ENCODE results near the gene KCNQ1.
A peak's percentile ranks its signal among the peaks of the same experiment; 100 is the strongest.

The KCNQ1 gene

DNA sequence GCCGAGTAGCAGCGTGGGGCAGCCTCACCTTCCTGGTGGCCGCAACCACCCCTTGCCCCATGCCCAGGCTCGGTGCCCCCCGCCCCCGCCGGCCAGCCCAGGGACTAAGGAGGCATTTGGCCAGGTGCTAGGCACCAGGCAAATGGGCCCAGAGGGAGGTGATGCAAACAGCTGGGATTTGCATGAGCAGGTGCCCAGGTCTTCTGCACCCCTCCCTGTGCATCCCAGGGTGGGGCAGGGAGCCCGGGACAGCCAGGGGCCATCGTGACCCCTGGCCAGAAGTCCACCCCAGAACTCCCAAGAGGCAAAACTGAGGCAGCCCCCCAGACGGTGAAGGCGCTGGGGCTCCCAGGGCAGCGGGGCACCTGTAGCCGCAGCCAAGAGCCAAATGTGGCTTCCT, 18.6 kb upstream of the KCNQ1 start:
- no peak for DNase-seq

DNA sequence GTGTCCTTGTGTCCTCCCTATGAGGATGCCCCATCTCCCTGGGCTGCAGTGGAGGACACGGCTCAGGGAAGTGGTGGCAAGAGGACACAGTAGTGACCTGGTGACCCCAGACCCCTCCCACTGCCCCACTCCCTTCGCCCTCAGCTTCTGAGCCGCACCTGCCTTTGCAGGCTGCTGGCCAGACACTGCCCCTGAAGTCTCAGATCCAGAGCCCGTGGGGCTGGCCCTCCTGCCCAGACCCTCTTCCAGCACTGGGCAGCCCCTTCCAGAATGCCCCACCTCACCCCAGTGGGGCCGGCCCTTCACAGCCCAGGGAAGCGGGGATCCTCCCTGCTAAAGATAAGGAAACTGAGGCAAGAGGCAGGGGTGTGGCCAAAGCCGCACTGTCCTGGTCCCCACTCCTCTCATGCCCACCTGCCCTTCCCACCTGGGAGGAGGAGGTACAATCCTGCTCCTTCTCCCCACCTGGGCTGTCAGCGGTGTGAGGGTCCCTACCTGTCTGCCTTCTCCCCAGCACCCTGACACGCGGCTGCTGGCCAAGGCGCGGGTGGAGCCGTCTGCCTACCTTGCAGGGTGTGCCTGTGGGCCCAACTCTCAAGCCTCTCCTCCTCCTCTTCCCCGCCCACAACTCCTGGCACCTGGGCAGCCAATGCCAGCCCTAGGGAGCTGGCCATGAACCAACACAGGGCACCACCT, 17.8 kb upstream of the KCNQ1 start:
- DNase-seq, result no peak

DNA sequence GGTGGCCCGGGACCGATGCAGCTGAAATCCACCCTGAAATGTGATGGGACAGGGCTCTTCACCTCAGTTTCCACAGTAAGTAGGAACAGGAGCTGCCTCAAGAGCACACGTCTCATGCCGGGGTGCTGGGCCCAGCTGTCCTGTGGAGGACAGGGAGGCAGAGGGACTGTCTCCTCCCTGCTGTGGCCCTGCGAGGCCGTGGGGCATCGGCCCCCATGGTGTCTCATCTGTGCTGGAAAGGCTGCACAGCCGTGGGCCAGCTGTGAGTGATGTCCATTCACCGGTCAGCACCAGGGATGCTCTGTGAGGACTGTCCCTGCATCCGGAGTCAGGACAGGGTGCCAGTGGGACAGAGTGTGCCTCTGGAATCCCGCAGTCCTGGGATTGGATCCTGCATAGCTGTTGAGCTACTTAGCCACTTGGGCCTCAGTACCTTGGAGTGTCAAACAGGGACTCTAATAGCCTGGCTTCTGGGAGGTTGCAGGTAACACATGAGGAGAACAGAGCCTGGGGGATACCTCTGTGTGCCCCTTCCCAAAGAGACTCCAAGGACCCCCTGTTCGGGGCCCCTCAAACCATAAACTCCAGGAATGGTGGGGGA, 17.0 kb upstream of the KCNQ1 start:
- DNase-seq, result no peak

DNA sequence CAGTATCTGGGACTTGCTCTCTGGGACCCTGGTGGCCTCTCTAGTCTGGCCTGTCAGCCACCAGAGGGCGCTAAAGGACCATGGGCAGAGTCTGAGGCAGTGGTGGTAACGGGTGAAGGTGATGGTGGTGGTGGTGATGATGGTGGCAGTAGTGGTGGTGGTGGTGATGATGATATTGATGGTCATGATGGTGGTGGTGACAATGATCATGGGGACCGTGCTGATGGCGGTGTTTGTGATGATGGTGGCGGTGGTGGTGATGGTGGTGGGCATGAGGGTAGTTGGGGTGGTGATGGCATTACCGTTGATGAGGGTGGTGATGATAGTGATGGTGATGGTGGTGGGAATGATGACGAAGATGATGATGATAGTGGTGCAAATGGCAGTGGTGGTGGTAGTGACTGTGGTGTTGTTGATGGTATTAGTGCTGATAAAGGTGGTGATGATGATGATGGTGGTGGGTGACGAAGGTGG, 16.4 kb upstream of the KCNQ1 start:
- DNase-seq, result peak; percentile 59

DNA sequence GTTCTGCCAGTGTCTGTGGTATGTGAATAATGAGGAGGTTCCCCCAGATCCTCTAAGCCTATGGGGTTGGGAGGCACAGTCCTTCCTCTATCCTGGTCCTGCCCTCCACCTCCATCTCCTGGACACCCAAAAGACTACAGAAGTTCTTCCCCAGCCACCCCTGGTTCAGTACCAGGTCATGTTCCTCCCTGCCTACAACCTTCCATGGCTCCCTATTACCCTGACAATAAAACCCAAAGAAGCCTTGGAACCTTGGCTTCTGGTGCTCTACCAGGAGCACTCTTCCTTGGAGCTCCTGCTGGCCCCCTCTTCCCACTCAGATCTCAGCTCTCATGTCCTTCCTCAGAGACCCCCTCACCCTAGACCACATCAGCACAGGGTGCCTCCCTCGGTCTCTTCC, 13.4 kb upstream of the KCNQ1 start:
- no peak for DNase-seq

DNA sequence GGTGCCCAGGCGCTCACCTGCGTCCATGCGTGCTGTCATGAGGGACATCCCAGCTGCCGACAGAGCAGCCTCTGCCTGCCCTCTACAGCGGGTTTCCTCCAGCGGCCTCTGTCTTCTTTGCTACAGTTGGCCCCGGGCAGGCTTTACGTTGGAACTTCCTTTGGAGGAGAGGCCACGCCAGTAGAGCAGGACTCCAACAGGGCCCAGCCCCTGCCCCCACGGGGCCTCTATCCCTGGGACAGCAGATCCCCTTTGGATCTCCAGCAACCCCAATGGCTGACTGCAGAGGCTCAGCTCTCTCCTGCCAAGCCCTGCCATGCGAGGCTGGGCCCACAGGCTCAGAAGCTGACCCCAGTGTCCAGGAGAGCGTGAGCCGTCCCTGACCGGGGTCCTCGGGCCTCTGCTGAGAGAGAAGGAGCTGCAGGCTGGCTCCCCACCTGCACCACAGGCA, 12.6 kb upstream of the KCNQ1 start:
- DNase-seq, result no peak

DNA sequence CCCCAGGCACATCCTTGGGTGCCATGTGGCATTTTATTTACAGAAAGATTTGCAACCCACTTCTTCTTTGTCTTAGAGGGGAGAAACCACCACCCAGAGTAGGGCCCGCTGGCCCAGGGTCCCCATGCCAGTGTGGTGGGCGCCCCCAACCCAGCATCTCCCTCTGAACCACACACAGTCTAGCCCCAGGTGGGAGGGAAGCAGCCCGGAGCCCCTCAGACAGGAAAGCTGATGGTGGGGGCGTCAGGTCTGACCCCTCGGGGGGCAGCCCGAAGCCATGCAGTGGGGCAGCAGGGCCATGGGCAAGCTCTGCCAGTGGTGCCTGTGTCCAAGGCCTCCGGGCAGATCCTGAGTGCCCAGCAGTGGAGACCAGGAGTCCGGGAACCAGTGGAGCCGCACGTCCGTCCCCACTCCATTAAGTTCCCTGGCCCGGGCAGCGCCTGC, 12.2 kb upstream of the KCNQ1 start:
- DNase-seq, result no peak

DNA sequence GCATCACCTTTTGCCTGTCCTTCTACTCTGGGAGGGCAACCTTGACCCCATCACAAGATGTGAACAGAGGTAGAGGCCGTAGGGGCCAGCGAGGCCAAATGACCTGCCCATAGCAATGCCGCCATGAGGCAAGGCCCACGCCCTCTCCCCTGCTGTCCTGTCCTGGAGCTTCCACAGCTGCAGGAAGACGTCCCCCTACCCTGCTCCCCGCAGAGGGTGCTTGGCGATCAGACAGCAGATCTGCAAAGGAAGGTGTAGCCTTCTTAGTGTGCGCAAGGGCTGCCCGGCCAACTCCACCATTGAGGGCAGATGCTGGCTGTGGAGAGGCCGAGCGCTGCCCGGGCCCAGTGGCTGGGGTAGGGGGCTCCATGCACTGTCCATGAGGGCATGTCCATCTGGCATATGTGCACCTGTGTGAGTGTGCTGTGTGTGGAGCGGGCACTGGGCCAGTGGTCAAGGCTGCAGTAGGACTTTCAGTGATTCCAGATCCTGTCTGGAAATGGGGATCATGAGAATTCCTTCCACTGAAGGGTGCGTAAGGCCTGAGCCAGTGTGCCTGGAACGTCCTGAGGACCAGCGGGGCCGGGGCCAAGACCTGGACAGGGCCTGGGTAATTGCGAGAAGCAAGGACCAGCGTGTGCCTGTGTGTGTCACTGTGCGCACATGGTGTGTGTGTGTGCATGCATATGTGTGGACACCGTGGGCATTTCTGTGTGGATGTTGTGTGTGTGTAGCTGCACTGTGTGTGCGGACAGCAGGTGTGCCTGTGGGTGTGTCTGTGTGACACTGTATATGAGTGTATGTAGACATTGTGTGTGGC, 11.5 kb upstream of the KCNQ1 start:
- no peak for DNase-seq

DNA sequence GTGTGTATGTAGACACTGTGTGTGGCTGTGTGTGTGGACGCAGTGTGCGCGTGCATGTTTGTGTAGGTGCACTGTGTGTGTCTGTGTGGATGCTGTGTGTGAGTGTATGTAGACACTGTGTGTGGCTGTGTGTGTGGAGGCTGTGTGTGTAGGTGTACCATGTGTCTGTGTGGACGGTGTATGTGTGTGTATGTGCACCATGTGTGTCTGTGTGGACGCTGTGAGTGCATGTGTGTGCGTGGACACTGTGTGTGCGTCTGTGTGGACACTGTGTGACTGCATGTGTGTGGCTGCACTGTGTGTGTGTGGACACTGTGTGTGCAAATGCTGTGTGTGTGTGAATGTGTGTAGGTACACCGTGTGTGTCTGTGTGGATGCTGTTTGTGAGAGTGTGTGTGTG, 10.8 kb upstream of the KCNQ1 start:
- DNase-seq, result no peak

DNA sequence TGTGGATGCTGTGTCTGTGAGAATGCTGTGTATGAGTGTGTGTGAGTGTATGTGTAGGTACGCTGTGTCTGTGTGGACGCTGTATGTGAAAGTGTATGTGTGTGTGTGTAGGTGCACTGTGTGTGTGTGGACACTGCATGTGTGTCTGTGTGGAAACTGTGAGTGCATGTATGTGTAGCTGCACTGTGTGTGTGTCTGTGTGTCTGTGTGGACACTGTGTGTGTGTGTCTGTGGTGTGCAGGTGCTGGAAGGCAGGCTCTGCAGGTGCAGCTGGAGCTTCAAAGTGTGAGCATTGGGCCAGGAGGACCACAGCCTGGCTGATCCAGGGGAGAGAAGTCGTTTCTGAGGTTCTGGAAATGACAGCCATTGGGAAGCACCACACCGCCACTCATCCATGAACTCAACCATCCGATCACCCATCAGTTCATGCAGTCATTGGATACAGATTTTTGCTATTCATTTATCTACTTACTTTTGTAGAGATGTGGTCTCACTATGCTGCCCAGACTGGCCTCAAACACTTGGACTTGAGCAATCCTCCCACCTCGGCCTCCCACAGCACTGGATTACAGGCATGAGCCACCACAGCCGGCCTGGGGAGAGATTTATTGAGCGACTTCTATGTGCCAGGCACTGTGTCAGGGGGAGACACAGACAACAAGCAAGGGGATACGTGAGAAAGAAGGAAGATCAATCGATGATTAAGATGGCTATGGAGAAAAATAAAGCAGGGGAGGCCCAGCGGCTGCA, 10.1 kb upstream of the KCNQ1 start:
- no peak for DNase-seq

DNA sequence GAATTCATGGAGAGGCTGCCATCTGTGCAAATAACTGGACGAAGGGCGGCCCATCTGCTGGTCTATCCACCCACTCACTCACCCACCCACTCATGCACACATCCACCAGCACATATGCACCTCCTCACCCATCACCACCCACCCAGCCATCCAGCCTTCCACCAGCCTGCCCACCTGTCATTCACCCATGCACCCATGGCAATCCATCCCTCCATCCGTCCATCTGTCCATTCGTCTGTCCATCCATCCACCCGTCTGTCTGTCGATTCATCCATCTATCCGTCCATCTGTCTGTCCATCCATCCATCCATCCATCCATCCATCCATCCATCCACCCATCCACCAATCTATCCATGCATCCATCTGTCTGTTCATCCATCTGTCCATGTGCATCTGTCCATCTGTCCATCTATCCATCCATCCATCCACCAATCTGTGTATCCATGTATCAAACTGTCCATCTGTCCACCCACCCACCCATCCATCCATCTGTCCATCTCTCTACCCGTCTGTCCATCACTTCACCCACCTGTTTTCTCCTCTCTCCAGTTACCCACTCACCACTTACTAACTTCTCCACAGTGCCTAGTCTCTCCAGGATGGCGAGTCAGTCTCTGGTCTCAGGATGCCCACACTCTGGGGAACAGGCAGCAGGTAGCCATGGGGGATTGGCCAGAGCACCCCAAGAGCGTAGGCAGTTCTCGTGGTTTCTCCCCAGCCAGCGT, 9.4 kb upstream of the KCNQ1 start:
- DNase-seq, result no peak

DNA sequence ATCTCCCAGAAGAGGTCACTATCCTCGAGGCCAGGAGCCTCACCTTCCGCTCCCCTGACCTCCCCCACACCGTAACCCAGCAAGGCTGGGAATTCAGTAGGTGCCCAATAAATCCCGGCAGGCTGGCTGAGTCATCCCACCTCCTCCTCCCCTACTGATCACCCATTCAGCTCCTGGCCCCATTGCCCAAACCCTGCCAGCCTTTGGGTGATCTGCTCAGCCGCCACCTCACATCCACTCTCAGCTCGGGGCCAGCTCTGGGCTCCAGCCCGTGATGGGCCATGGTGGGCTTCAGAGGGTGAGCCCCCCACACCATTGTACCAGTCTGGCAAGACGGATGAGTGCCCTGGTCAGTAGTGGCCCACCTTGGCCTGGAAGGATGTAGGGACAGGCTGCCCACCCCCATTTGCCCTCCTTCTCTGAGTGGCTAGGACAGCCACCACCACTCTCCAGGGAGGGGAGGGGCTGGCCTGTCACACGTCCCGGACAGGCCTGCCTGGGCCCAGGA, 8.7 kb upstream of the KCNQ1 start:
- no peak for DNase-seq

DNA sequence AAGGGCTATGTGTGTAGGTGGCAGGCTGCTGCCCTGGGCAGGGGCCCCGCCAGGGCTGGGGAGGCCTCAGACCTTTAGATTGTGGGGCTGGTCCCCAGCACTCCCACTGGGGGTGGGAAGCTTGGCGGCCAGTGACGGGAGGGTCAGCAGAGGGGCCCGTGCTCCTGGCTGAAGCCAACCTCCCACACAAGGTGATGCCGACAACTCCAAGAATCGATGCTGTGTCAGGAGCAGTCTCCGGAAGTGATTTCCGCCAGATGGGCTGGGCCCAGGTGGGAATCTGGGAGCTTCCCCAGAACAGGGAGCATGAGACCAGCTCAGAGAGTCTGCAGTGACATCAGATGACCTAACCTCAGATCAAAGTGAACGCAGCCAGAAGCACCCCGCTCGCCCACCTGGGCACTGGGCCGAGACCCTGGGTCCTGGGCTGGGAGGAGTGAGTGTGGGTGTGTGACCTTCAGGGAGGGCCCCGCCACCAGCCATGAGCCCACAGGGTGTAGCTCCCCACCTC, 8.2 kb upstream of the KCNQ1 start:
- DNase-seq, result no peak

DNA sequence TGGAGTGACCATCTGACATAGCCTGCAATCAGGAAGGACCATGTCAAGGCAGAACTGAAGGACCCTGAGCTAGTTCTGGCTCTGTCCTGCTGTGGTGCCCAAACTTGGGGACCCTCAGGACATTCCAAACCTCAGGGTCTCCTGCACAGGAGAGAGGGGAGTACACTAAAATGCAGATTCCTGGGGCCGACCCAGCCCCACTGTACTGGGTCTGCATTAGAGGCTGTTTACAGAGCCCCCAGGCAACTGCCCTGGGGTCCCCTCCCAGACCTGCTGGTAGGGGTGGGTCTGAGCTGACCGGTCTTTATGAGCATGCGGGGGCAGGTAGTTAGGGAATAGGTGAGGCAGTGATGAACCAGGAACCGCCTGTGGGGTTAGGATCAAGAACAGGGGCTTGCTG, 7.3 kb upstream of the KCNQ1 start:
- no peak for DNase-seq

DNA sequence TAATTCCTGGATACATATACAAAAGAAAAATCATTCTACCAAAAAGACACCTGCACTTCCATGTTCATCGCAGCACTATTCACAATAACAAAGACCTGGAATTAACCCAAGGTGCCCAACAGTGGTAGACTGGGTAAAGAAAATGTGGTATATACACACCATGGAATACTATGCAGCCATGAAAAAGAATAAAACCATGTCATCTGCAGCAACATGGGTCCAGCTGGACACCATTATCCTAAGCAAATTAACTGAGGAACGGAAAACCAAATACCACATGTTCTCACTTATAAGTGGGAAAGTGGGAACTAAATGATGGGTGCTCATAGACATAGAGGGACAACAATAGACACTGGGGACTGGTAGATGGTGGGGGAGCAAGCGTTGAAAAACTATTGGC, 5.0 kb upstream of the KCNQ1 start:
- DNase-seq, result no peak

DNA sequence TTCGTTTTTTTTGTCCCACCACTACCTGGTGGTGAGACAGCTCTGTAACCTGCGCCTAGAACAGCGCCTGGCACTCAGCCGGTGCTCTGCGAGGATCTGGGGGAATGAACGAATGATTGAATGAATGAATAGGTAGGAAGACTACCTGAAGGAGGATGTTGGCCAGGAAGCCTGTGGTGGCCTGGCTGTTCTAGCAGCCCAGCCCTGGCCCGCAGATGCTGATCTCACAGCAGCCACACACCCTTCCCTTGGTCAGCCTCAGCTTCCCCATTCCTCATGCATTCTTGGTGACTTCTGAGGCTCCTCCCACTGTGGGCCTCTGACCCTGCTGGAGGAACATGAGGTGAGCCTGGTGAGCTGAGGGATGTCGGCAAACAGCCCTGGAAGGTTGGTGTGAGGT, 4.2 kb upstream of the KCNQ1 start:
- no peak for DNase-seq

DNA sequence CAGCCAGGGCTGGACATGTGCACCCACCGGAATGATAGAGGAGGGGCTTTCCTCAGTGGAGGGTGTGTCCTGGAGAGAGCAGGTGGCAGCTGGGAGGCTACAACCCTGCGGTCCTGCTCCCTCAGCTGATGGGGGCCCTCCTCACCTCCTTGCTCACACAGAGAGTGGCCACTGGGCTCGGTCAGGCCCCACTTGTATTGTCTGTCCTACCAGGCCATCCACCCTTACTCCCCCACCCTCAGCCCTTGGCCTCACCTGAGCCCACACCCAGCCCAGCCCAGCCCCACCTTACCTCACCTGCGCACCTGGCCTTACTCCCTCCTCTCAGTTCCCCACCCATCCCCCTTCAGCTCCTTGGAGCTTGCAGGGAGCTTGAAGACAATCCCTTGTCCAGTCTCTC, 3.6 kb upstream of the KCNQ1 start:
- DNase-seq, result no peak

DNA sequence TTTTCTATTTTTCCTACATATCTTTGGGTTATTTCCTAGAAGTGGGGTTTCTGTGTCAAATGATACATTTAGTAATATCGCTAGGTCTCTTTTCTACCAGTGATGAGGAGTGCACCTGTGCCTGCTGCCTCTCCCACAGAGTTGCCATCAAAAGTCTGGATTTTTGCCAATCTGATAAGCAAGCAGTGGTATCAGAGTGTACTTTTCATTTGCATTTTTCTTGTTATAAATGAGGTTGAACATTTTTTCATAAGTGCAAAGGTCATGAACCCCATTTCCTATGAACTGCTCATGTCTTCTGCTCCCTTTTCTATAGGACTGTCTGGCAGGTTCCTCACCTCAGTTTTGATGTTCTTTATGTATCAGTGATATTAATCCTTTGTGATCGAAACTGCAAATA, 2.2 kb upstream of the KCNQ1 start:
- no peak for DNase-seq

DNA sequence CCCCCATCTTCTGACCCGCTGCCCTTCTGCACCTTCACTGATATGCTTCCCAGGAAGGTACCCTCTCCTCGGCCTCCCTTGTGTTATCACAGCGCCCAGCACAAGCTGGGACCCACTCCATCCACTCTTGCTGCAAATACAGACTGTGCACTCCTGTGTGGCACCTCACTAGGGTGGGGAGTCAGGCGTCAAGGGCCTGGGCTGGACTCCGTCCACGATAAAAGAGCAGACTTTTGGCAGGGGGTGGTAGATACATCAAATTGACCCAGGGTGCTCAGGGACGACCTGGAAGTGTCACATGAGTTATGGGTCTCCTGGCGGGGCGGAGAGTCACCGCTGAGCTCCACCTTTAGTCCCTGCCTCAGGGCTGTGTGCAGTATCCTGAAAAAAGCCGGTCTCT, 1.4 kb upstream of the KCNQ1 start:
- no peak for DNase-seq

DNA sequence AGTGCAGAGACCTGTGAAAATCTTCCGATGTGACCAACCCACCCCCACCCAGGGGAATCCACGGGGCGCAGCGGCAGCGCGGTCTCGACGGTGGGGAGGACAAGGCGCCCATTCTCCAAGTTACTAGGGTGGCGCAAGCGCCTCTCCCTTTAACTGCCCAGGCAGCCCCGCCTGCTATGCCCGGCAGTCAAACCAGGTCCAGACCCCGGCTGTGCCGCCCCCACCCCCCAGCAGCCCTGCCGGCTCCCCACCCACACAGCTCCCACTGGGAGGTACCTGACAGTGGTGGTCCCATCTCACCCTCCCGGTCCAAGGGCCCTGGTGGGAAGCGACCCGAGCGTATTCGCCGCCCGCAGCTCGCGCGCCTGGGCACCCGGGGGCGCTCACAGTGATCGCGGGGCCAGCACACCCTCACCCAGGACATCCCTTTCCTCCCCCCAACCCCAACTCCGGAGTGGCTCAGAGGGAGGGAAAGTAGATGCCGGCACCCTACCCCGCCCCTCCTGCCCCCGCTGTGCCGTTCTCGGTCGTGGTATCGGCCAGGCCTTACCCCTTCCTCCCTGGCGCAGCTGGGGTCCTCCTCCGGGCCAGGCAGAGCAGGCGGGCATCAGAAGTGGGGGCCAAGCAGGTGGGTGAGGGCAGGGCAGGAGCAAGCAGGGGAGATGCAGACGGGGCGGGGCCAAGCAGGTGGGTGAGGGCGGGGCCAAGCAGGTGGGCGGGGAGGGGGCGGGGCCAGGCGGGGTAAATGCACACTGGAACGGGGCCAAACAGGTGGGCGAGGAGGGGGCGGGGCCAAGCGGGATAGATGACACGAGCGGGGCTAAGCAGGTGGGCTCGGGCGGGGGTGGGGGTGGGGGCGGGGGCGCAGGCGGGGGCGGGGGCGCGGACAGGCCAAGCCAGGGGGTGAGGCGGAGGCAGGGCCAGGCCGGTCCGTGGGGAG, 657 bp upstream of the KCNQ1 start, which contains the start of gene TRPM5:
TRPM5 (minus strand) TSS at position 634 of the 940 bp plus-strand sequence. CDS start 21,478 bp downstream, outside the sequence.
- DNase-seq, result peak; percentile 48
